Measurements from ENCODE around the gene FTO. TPM values are rescaled to one million over a fixed set of nuclear protein-coding genes. Genes with fewer than 3 reads are reported as not detected.
A peak's percentile ranks its signal among the peaks of the same experiment; 100 is the strongest.

The FTO gene
- total RNA-seq, 1 donor from 2014 or later = 196 TPM

GRCh38 chr16:53933407-53933806, 229.5 kb downstream of the FTO start:
- DNase-seq (ENCODE audit: low read depth) = no peak

- DNase-seq (ENCODE audit: low read depth) = no peak
Observed at GRCh38 chr16:53936052-53936451, 232.1 kb downstream of the FTO start.

DNA sequence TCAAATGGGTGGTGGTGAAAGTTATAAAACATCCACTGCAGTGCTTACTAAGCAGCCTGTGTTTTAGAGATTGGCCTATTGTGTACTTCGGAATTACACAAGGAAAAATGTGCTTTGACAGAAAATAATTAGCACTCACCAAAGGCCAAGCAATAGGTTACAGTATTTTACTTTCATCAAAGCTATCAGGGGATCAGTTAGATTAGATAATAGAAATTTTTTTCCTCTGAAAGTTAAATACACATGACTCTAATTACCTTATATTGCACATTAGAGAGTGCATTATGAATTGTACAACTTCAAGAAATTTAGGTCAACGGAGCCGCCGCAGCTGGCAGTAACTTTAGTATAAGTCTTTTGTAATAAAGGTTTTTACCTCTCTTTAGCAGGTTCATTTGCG, 232.6 kb downstream of the FTO start:
- DNase-seq (ENCODE audit: low read depth) = no peak

DNA sequence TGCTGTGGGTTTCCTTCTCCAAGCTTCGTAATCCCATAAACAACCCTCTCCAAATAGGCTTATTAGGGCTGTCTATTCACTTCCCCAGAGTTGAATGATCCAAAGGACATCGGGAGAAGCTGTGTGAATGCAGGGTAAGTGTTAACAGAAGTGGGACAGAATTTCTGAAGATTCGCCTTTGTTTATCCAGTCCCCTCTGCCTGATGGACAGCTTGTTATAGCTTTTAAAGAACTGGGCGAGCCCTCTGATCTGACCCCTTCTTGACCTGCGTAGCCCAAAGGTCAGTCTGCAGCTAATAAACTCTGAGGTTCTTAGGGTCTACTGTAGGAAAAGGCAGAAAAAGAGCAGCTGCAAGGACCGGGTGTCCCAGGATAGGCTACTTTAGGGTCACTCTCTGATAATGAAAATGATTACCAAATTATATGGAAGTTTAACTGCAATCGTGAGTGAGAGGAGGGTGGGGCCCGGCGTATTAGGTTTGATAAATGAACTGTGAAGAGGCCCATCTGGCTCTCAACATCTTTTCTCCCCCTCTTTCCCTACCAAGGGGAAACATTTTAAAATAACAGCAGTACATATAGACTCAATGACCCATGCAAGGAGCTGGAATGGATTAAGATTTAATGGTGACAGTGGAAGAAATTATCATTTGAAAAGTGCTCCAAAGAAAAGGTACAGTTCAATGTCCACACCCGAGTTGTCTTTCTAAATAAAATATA, 233.4 kb downstream of the FTO start:
- no peak for DNase-seq (ENCODE audit: low read depth)

DNA sequence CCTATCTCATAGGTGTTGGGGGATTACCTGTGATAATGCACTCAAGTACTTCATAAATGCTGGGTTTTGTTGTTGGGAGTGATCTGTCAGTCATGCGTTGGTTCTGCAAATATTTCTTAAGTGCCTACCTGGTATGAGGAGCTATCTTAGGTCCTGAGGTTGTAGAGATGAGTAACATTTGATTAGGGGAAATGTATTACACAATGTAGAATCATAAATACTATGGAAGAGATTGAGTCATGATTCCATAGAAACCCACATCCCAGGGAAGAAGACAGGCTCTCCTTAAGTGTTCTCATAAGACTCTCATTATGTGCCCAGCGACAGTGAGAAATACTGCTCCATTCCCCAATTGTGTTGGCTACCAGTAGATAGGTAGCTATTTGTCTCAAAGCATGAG, 240.1 kb downstream of the FTO start:
- DNase-seq (ENCODE audit: low read depth) = no peak

DNA sequence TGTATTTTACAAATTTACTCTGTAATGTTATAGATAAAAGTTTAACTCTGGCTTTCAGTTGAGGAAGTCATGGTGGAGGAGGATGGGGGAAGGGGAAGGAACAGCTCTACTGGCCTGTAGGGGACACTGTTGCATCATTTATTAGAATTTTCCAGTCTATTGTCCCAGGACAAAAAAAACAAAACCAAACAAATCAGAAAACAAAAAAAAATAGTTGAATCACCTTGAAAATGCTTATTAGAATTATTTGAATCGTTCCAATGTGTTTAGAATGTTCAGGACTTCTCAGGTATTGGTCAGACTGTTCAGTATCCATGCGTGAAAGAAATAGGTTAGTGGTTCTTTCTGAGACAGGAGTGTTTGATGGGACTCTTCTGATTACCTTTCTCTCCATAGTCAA, 242.0 kb downstream of the FTO start:
- DNase-seq (ENCODE audit: low read depth) = peak; percentile 63

- no peak for DNase-seq (ENCODE audit: low read depth)
Observed at GRCh38 chr16:53946746-53947386, 242.9 kb downstream of the FTO start.

DNA sequence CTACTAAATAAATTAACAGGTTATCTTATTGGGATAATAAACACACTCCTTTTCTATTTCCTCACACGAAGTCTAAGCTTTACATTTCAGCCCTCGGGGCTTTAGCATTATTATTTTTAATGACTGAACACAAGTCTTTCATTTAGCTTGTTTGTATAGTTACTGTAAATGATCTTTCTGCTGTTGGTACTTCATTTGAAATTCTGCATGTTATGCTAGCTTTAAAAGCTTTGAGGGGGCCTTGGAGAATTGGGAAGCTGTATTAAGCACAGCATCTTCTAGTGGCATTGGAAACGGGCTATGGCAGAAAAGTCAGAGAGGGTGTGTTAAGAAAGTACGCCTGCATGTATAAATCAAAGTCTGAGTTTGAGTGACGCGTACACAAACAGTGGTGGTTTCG, 243.7 kb downstream of the FTO start:
- no peak for DNase-seq (ENCODE audit: low read depth)

DNA sequence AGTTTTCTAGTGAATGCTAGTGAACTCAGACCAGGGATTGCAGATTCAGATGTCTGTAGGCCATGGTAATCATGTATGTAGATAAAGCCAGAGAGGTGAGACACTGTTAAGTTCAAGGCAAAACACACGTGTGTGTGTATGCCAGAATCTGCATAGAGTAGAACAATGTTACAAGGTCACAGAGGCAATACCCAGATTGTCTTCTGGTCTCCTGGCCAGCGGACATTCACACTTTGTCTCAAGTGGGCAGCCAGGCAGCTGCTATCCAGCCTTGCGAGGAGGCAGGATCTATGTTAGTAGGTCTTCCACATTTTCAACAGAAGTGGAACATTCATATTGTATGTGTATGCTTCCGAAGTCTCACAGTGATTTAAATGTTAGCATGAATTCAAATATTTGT, 244.4 kb downstream of the FTO start:
- no peak for DNase-seq (ENCODE audit: low read depth)

- no peak for DNase-seq (ENCODE audit: low read depth)
Observed at GRCh38 chr16:53948734-53949430, 244.9 kb downstream of the FTO start.

- DNase-seq (ENCODE audit: low read depth) = no peak
Observed at GRCh38 chr16:53949715-53950410, 245.9 kb downstream of the FTO start.

- no peak for DNase-seq (ENCODE audit: low read depth)
Observed at GRCh38 chr16:53950677-53951076, 246.7 kb downstream of the FTO start.

DNA sequence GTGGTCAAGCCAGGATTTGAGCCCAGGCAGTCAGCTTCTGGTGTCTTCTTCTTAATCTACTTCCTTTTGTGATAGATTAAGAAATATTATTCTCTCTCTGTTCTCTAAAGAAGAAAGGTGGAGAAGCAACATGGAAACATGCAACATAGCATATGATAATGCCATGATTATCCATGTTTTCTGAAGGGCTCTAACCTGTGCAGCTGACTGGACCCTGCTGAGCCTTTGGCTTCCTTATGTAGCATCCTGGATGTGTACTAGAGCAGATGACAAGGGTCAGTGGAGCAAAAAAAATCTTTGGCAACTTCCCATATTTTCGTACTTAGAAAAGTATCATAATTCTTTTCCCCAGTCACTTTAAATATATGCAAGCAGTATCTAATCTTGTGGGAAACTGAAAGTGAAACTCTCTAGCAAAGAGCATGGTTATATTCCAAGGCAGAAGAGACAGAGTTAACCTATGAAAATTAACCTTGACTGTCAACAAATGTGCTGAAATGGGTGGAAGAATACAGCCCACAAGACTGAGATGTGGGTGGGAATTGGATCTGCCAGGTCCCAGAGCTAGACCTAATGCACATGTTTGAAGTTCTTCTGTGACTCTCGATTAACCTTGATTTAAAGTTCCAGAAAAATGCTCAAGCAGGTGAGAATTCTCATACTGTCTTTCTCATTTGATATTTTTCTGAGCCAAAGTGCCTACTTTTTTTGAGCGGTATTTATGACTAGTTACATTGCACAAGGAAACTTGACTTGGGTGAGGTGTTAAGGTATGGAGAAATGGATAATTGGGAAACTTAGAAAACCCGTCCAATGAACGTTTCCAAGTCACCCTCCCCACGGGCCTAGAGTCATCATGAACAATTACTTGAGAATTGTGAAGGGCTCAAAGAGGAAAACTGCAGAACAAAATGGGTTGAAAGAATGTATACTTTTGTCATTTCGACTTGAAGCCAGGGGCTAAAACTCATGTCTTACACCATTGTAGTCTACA, 248.6 kb downstream of the FTO start:
- peak; percentile 43 for DNase-seq (ENCODE audit: low read depth)

DNA sequence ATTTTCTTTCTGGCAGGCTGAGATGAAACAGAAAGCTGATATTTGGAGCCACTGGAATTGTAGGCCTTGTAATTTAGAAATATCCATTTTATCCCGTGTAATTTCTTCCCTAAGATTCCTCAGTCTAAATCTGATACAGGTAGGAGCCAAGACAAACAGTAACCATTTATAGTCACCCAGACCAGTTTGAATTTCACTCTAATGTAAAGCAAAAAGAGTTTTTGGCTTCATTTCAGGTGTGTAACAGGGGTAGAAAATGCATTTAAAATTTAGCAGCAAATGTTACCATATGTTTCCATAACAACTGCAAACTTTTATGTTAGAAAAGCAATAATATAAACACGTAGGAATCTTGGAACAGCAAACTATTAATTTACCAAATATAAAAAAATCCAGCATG, 249.4 kb downstream of the FTO start:
- no peak for DNase-seq (ENCODE audit: low read depth)

GRCh38 chr16:53955221-53955875, 251.4 kb downstream of the FTO start:
- DNase-seq (ENCODE audit: low read depth) = no peak

- no peak for DNase-seq (ENCODE audit: low read depth)
Observed at GRCh38 chr16:53958341-53958880, 254.5 kb downstream of the FTO start.

GRCh38 chr16:53960050-53960812, 256.3 kb downstream of the FTO start:
- no peak for DNase-seq (ENCODE audit: low read depth)

- DNase-seq (ENCODE audit: low read depth) = no peak
Observed at GRCh38 chr16:53960954-53961616, 257.1 kb downstream of the FTO start.

DNA sequence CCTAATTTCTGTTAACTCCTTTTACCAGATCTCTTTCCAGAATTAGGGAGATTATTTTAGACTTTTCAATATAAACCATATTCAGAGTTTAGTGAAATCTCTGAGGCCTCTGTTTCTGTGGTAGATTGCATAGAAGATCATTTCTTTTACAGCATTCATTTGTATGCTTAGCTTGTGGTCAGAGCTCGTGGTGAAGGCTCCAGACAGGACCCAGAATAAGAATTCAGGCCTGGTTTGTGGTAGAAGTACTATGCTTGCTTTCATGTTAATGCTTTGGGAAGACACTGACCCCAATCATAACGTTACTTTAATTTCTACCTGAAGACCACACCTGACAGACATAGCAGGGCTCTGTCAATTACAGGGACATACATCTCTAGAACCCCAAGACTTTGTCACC, 258.1 kb downstream of the FTO start:
- no peak for DNase-seq (ENCODE audit: low read depth)
